ENCODE measurements around the gene B3GNT9. TPM values are rescaled to one million over a fixed set of nuclear protein-coding genes. Genes with fewer than 3 reads are reported as not detected.

The B3GNT9 gene
- total RNA-seq, 1 donor from 2014 or later: 44.1 TPM

GRCh38 chr16:67105246-67105645 is 45.6 kb downstream of the B3GNT9 start:
- no peak overlapping the region for H3K27ac Mint-ChIP-seq (ENCODE audit: unreplicated experiment)
- no peak for DNase-seq (ENCODE audit: extremely low spot score, unreplicated experiment)
- no peaks in the 10 kb centered on the region for H3K9me3 Mint-ChIP-seq (ENCODE audit: unreplicated experiment)
- H3K27me3 Mint-ChIP-seq (ENCODE audit: unreplicated experiment): no peaks in the 10 kb centered on the region
- no peak overlapping the region for H3K4me3 Mint-ChIP-seq (ENCODE audit: unreplicated experiment)
- peaks cover 8% of the 10 kb centered on the region for H3K4me1 Mint-ChIP-seq (ENCODE audit: unreplicated experiment)
- H3K36me3 Mint-ChIP-seq (ENCODE audit: unreplicated experiment): peaks cover 8% of the 10 kb centered on the region
- TF ChIP-seq, protein P1, sequence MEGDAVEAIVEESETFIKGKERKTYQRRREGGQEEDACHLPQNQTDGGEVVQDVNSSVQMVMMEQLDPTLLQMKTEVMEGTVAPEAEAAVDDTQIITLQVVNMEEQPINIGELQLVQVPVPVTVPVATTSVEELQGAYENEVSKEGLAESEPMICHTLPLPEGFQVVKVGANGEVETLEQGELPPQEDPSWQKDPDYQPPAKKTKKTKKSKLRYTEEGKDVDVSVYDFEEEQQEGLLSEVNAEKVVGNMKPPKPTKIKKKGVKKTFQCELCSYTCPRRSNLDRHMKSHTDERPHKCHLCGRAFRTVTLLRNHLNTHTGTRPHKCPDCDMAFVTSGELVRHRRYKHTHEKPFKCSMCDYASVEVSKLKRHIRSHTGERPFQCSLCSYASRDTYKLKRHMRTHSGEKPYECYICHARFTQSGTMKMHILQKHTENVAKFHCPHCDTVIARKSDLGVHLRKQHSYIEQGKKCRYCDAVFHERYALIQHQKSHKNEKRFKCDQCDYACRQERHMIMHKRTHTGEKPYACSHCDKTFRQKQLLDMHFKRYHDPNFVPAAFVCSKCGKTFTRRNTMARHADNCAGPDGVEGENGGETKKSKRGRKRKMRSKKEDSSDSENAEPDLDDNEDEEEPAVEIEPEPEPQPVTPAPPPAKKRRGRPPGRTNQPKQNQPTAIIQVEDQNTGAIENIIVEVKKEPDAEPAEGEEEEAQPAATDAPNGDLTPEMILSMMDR (IDR thresholded peaks at IDR 0.05): no peak

DNA sequence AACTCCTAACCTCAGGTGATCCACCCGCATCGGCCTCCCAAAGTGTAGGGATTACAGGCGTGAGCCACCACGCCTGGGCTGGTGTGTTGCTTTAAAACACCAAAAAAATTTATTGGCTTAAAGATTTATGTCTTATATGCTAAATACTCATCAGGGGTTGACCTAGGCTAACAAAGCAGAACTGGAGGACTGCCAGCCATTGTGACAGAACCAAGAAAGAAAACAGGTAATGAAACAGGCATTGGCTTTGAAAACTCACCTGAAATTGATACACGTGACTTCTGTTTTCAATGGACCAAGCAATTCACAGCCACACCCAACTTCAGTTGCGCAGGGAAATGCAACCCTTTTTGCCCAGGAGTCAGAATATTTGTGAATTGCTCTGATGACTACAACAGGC is 46.0 kb downstream of the B3GNT9 start:
- DNase-seq (ENCODE audit: extremely low spot score, unreplicated experiment): no peak
- peaks cover 8% of the 10 kb centered on the region for H3K36me3 Mint-ChIP-seq (ENCODE audit: unreplicated experiment)
- no peak overlapping the region for H3K4me3 Mint-ChIP-seq (ENCODE audit: unreplicated experiment)
- TF ChIP-seq, protein P1 (IDR thresholded peaks at IDR 0.05): no peak
- no peak overlapping the region for H3K27ac Mint-ChIP-seq (ENCODE audit: unreplicated experiment)
- no peaks in the 10 kb centered on the region for H3K9me3 Mint-ChIP-seq (ENCODE audit: unreplicated experiment)
- H3K4me1 Mint-ChIP-seq (ENCODE audit: unreplicated experiment): peaks cover 6% of the 10 kb centered on the region
- no peaks in the 10 kb centered on the region for H3K27me3 Mint-ChIP-seq (ENCODE audit: unreplicated experiment)

- Mint-ChIP-seq H3K4me3 (ENCODE audit: unreplicated experiment) (no peak overlapping the region), H3K9me3 (ENCODE audit: unreplicated experiment) (no peaks in the 10 kb centered on the region), H3K27me3 (ENCODE audit: unreplicated experiment) (no peaks in the 10 kb centered on the region), H3K27ac (ENCODE audit: unreplicated experiment) (no peak overlapping the region), H3K36me3 (ENCODE audit: unreplicated experiment) (peaks cover 13% of the 10 kb centered on the region), H3K4me1 (ENCODE audit: unreplicated experiment) (peaks cover 1% of the 10 kb centered on the region)
- no peak for DNase-seq (ENCODE audit: extremely low spot score, unreplicated experiment)
- TF ChIP-seq, protein P1 (IDR thresholded peaks at IDR 0.05): peak; percentile 47
Measured at GRCh38 chr16:67104061-67104460, 46.7 kb downstream of the B3GNT9 start.

DNA sequence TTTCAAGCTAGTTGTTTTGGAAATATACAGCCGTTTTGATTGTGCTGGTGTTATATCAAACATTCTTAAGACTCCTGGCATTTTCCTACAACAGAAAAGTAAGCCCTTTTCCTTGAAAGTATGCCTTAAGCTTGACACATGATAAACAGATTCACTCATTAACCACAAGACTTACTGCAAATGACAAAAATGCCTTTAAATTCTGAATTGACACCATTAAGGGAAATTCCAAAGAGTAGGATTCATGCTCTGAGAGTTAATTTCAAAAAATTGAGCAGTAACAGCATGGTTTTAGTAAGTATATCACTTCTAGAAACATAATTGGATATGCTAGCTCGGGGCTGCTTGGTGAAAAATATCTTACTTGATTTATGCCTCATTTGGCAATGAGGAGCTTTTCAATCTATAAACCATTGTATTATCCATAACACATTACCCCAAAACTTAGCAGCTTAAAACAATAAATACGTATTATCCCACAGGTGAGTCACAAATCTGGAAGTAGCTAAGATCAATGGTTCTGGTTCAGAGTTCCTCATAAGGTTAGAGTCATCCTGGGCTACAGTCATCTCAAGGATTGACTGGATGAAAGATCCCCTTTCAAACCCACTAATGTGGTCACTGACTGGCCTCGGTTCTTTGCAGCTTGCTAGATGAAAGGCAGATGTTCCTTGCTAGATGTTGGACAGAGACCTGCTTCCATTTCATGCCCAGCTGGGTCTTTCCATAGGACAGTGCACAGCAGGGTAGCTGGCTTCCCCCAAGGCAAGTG is 49.3 kb downstream of the B3GNT9 start:
- no peak overlapping the region for H3K4me3 Mint-ChIP-seq (ENCODE audit: unreplicated experiment)
- DNase-seq (ENCODE audit: extremely low spot score, unreplicated experiment): no peak

More for the DNA sequence above, 49.3 kb downstream of the B3GNT9 start:
- H3K36me3 Mint-ChIP-seq (ENCODE audit: unreplicated experiment): peaks cover 13% of the 10 kb centered on the region
- H3K27ac Mint-ChIP-seq (ENCODE audit: unreplicated experiment): no peak overlapping the region
- no peaks in the 10 kb centered on the region for H3K9me3 Mint-ChIP-seq (ENCODE audit: unreplicated experiment)
- no peaks in the 10 kb centered on the region for H3K27me3 Mint-ChIP-seq (ENCODE audit: unreplicated experiment)
- TF ChIP-seq, protein P1 (IDR thresholded peaks at IDR 0.05): no peak
- peaks cover 1% of the 10 kb centered on the region for H3K4me1 Mint-ChIP-seq (ENCODE audit: unreplicated experiment)
